NCI-H510A (cell line): ENCODE measurements around the gene FGF3.

Experiments used
- DNase-seq: peaks from one replicate; lab custom pipeline; 2025; lab: John Stamatoyannopoulos, UW

The FGF3 gene

DNA sequence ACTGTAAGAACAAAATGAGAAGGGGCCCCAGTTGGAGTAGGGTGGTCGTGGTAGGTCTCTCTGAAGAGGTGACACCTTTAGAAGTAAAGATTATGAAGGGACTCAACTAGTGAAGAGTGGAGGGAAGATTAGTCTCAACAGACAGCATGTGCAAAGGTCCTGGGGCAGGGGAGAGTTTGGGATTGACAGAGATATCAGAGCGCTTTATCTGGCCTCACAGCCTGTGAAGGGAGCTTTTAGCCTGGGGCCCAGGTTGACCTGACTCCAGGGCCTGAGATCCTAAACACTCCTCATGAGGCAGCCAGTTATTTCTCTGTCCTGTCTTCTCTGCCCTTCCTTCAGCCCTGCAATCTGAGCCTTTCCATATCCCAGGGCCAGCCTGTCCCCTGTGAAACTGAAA is 16.2 kb downstream of the FGF3 start:
- no peak for DNase-seq

DNA sequence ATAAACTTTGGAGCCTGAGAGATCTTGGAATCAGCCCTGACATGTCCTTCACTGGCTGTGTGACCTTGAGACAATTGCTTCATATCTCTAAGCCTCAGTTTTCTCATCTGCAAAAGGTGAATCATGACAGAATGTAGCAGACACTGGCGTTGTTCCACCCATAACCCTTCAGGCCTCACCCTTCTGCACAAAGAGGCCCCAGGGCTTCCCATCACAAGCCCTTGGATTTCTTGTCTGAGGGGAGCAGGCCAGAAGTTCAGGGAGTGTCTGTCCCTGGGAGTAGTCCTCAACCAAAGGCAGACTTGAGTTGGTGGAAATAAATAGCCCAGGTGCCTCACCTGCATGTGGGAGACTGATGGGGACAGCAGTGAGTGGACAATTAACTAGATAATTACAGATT is 16.6 kb downstream of the FGF3 start:
- DNase-seq, result no peak

DNA sequence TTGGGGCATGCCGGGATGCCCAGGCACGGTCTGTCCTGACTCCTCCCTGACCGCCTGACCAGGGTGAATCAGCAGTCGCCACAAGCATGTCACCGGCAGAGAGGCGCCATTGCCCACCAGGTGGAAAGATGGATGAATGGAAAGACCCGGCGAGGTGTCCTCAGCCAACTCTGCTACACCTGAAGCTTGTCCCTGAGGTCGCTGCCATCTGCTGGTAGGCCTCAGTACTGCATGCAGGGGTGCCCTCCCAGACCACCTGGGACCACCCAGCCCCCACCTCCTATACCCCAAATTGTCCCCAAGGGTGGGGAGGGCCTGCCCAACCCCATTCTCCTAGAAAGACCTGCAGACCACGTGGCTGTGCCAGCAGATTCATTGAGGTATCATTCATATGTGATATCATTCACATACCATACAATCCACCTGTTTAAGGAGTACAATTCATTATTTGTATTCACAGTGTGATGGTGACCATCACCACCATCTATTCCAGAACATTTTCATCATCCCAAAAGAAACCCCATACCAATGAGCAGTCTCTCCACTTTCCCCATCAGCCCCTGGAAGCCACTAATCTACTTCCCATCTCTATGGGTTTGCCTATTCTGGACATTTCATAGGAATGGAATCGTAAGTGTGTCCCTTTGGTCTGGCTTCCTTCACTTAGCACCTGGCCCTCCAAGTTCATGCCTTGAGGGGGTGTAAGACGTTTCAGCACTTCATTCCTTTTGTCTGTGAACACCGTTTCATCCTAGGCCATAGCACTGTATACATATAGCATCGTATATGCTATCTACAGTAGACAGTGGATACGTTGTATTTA is 17.5 kb downstream of the FGF3 start:
- no peak for DNase-seq

DNA sequence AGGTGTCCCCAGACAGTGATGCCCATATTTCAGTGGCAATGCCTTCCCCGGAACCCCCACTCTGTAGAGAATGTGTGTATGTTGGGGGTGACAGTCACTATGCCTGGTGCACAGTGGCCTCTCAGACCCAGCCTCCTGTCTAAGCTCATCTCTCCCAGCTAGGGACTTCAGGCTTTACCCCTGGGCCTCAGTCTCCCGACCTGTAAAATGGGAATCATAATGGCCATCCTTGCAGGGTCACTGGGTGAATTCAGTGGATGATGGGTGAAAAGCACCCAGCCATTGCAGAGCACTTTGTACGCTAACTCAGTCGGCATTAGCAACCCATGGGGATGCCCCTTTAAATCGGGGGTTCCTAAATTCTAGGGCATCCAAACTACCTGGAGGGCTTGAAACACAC is 18.9 kb downstream of the FGF3 start:
- no peak for DNase-seq

DNA sequence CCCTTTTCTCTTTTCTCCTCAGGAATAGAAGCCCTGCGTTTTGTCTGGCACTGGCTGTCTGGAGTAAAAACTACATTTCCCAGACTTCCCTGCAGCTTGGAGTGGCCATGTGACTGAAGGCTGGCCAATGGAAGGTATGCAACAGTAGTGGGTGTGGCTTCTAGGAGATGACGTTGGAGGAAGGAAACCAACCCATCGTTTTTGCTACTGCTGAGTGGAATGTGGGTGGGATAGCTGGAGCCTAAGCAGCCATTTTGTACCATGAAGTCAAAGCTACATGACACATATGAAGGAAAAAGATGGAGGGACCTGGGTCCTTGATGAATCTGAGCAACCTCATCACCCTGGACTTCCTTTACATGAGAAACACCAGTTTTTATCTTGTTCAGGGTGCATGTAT is 19.6 kb downstream of the FGF3 start:
- DNase-seq, result no peak

DNA sequence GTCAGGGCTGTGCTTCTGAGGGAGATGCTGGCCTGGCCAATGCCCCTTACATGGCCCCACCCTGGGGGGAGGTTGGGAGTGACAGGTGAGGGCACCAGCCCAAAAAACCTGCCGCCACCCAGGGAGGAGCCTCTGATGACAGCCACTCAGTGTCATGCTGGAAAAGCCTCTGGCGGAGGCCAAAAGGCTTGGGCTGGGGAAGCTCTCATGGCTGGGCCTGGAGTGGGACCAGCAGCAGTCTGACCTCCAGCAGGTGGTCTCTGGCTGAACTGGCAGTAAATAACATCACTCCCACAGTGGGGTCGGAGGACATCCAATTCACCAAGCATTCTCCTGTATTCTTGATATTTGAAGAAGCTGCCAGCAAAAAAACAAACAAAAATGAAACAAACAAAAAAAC is 20.1 kb downstream of the FGF3 start:
- DNase-seq, result no peak

DNA sequence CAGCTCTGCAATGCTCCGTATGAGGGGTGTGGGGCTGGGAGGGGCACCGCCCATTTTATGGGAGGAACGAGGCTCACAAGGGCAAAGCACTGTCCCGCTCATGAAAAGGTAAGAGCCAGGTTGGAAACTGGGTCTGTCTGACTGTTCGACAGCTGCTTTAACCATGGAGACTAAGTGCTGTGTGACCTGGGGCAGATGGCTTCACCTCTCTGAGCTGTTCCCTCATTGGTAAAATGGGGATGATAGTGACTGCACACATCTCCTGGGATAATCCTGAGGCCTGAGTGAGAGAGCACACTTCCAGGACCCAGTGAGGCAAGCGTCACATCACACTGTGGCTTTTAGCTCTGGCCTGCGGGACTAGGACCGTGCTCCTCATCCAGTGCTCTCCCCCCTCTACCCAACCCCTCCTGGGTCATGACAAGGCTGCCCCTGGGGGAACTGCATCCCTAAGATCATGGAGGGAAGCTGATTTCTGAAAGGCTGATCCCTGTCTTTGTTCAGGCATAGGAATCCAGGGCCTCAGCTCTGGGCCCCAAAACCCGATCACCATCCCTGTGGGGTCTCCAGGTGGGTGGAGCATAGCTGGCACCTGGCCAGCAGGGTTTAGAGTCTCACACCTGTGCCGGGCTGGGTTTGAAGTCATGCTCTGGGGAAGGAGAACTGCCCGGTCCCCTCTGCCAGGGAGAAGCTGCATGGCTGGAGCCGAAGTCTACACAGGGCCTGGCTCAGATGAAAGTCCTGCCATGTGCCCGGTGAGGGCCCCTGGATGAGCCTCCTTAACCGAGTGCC is 21.3 kb downstream of the FGF3 start:
- DNase-seq, result no peak

DNA sequence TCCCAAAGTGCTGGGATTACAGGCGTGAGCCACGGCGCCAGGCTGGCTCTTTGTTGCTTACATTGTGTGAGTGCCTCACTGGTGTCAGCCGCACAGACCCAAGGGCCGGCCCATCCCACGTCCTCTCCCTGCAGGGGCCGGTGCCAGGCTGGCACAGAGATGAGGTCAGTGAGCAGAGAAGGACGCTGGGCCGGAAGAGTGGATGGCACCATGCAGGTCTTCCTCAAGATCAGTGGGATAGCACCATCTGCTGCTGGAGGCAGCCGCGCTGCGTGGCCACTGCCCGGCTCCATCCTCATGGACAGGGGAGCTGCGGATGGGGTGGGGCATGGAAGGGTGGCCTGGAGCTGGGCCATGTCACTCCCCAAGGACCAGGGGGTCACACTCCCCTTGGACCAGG is 22.1 kb downstream of the FGF3 start:
- DNase-seq, result no peak

DNA sequence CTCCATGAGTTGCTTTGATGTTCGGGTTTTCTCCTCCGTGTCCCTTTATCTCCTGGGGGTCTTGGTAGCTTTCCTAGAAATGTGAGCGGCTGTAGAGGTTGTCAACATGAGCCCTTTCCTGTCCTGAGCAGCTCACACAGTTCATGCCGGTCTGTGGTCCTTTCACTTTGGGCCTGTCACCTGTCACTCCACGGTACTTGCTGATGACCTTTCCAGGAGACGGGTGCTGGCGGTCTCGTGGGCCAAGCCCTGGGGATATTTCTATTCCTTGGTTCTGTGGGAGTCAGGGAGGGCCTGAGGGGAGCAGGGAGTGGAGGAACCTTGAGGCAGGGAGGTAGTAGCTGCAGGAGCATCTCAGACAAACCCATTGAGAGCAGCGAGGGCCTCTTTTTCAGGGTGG is 23.2 kb downstream of the FGF3 start:
- DNase-seq, result no peak

DNA sequence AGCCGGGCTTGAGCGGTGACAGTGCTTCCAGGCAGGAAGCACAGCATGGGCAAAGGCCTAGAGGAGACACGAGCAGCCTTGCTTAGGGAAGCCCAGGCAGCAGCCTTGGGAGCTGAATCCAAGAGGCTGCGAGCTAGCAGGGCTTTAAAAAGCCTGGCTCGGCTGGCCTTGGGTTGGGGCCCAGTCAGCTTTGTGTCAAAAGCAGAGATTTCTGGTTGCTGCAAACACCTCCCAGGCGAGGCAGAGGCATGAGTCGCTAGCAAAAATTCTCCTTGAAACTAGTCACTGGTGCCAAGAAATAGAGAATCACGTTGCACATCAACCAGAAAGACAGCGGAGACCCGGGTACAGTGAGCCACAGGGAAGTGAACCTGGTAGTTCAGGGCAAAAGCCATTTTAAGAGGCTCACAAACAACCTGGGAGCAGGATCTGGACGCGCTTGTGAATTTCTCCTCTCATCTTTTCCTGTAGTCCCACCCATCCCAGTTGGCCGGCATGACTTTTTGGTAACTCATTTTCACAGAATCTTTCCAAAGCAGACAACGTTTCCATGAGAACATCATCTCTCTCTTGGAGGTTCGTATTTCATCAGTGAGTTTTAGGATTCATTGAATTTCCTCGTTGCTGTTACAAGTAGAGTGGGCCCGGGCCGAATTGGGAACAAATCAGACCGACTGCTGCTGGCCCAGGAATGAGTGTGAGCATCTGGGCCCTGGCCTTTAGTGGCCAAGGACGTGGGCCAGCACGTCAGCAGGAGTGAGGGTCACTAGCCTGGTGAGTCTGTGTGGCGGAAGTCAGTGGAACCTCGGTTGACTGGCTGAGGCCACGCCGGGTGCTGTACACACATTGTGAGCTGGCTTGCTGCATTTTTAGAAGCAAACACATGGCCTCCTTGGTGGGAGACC is 27.7 kb downstream of the FGF3 start:
- DNase-seq, result no peak

DNA sequence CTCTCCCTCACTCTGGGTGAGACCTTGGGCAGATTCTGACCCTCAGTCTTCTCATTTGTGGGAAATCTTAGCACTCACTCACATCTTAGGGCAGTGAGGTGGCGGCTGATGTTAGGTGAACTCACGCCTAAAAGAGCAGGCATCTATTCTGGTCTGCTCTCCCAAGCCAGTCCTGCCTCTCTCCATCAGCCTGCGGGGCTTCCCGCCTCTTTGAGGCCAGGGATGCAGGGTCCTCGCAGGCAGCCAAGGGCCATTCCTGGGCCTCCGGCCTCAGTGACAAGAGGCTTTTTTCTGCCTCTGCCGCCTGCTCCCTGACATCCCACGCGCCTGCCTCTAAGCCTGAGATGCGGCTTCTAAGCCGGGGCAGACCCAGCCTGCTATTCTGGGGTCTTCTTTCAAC is 30.3 kb downstream of the FGF3 start:
- DNase-seq, result no peak

DNA sequence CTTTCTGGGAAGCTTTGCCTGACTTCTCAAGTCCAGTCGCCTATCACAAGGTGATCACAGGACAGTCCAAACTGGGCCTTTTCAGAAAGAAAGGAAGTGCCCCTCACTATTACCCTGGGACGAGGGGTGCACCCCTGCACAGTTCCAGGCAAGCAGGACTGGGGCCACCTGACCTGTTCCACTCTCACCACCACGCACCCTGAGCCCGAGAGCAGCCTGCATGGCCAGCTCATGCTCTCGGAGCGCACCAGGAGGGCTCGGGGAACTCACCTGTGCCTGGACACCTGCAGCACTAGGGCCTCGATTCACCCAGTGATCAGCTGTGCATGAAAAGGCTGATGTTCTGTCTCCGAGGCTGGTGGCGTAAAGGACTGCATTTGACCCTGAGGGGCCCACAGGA is 31.3 kb downstream of the FGF3 start:
- no peak for DNase-seq

DNA sequence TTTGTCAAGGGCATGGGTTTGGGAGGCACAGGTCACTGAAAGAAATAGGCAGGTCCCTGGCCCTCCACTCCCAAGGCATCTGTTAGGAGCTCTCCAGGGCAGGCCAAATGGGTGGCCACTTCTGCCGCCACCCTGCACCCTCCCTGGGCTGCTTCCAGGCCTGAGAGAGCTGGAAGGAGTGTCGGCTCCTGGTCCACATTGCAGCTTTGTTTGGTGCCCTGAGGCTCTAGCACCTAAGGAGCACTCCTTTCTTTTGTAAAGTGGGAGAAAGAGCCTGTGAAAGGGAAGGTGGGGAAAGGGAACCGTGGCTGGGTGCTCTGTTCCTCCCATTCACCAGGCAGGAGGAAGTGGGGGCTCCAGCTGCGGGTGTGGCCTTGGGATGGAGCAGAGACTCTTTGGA is 31.8 kb downstream of the FGF3 start:
- no peak for DNase-seq

DNA sequence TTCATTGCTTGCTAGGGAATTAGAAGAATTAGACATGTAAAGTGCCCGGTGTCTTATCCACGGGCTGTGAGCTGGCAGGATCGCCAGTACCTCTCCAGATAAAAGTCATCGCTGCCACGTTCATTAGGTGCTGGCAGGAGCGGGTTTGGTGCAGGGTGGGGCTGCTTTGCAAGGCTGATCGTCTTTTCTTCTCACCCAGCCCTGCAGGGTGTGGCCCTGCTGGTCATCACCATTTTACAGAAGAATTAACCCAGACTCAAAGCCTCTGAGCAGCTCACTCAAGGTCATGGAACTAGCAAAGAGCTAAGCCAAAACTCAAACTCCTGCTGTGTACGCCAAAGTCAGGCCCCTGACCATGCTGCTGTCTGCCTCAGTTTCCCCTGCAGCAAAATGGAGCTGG is 38.0 kb downstream of the FGF3 start:
- DNase-seq, result no peak

DNA sequence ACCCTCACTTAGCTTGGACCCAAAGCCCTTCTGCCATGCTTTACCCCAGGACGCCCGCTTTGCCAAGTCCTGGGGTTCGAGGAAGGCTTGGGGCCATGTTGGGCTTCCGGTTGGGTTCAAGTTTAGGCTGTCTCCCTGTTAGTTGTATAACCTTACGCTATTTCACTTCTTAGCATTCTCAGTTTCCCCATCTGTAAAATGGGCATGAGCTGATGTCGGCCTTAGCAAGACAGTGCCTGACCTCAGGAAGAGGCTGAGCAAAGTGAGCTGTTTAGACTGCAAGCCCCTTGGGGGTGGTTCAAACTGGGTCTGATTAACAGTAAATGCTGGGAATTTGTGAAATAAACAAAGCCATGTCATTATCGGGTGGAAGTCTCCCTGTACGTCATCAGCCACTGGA is 40.8 kb downstream of the FGF3 start:
- DNase-seq, result no peak

DNA sequence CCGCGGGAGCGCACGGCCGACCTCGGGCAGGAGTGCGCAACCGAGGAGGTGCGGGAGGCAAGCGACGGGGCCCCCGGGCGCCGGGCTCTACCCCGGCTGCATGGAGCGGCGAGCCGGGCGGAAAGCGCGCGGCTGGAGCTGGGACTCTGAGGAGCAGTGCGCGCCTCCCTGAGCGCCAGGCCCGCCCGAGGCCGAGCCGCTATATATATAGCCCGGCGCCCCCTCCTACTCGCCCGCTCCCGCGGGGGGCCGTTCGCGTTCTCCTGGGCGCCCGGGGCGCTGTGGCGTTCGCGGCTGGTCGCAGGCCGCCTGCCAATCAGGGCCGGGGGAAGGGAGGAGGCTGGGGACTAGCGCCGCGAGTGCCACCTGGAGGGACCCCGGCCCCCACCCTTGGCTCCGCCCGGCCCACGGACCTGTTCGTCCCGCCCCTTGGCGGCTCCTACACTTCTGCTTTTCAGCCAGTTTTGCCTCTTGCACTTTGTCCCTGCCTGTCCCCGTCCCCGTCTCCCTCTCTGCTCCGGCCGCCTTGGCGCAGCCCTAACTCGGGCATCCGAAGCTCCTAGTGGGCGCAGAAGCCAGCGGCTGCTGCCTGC is 44.0 kb downstream of the FGF3 start, which contains the start of gene FGF4:
TSS of gene FGF4 (minus strand) at position 179 of the 593 bp plus-strand sequence. CDS start 257 bp downstream, outside the sequence.
- DNase-seq, result no peak

DNA sequence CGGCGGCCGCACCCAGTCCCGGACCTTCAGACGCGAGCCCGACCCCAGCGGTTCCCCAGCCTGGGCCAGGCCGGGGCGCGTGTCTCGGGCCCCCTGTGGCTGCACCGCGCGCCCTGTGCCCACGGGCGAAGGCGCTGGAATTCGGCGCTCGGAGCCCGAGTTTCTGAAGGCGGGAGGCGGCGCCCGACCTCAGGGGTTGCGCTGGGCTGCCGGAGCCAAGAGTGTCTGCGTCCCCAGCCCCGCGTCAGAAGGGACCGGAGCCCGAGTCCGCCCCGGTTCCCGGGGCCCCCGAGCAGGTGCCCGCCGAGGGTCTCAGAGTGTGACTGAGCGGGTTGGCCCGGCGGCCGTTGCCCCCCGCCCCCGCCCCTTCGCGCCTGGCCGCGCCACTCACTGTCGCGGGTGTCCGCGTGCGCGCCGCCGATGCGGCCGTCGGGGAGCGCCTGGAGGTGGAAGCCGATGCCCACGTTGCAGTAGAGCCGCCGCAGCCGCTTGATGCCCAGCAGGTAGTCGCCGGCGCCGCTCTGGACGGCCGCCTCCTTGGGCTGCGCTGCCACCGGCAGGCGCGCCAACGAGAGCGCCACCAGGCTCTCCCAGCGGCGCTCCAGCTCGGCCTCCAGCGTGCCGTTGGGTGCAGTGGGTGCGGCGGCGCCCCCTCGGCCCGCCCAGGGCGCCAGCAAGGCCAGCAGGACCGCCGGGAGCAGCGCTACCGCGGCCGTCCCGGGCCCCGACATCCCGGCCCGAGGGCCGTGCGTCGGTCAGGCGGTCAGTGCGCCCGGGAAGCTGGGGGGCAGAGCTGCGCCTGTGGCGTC is 44.7 kb downstream of the FGF3 start:
- DNase-seq, result no peak

DNA sequence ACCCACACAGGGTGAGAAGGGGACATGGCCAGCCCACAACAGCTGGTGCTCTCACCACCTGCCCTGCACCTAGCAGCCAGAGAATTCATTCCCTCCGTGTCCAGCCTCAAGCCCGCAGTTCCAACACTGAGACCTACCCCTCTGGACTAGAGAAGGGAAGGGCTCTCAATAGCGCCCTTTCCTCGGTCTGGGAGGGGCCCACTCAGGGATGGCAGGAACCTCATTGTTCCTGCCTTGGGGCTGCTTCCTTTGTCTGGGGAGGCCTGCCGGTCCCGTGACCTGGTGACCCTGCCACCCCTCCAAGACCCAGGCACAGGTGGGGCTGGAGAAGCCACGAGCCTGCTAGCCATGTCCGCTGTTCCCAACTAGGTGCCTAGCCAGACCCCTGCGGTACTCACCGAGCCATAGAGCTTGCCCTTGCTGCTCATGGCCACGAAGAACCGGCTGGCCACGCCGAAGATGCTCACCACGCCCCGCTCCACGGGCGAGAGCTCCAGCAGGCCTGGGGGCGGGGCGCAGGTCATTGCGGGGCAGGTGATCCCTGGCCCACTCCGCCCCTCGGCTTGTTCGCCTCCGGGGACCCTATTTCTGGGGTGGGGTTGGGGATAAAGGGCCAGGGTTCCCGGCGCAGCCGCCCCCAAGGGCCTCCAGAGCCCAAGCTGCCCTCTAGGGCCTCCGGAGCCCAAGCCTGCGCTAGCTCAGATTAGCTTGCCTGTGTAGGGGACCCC is 45.4 kb downstream of the FGF3 start:
- DNase-seq, result no peak

DNA sequence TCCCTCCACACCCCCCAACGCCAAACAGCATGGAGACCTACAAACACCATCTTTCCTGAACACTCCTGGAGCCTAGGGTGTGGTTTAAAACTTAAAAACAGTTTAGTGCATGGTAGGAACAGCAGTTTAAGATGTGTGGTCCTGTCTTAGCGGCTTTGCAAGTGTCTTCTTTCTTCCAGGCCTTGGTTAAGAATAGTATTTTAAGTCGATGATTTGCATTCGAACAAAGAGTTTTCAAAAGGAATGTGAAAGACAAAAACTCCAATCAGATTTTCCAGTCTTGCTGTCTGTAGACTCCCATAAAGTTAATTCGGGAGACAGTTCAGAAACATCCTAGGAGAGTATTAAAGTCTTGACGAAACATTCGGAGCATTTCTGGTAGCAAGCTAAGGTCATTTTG is 47.8 kb downstream of the FGF3 start:
- DNase-seq, result no peak

DNA sequence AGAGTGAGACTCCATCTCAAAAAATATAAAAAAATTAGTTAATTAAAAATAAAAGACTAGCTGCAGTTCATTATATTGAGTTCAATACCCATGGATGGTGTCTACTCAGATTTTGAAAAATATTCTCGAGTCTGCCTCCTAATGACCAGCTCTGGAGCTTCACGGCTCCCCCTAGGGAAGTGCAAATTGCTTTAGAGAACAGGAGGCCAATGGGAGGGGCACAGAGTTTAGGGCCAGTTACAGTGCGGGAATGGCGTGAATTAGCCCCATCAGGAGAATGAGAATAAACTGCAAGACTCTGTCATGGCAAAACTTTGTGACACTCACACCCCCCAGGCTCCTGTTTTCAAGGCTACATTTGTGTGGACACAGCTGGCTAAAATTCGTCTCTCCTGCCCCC is 48.7 kb downstream of the FGF3 start:
- DNase-seq, result no peak
